GM19468 (cell line): ENCODE results near the gene SIRPG.
"Not testable (repeated sequence)": the region's sequence is repeated elsewhere in the genome, so short reads cannot be mapped to it uniquely, and the experiment has no call there.

Source experiments
- ATAC-seq: cut with Tn5 transposase; IDR thresholded peaks from one replicate; pipeline ENCODE4 v1.9.1; 2021; ENCODE audit warnings: mild to moderate bottlenecking, moderate library complexity, moderate number of reproducible peaks; ENCODE audit not compliant: unreplicated experiment; ENCODE audit errors: extremely low read depth

The SIRPG gene

GRCh38 chr20:1657556-1658334 is at the start of gene SIRPG:
SIRPG (minus strand) TSS chr20:1657779; CDS start chr20:1657714, 65 bp downstream.
- ATAC-seq, result no peak

- not testable (repeated sequence) for ATAC-seq
Observed at GRCh38 chr20:1706887-1707286, 49.3 kb upstream of the SIRPG start.

DNA sequence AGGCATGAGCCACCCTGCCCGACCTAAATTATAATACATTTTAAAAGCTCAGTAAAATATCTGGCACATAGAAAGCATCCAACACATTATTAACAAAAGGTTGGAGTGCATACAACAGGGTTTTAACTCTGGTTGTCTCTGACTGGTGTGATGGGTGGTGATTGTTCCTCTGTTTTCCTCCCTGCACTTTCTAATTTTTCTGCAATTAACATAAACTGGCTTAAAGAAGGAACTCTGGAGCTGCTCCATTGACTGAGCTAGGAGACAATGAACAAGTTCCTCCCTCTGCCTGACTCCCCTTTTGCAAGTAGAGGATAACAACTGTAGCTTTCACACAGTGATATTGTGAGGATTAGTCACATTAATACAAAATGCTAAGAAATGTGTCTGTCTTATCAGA is 48.5 kb upstream of the SIRPG start:
- ATAC-seq, result no peak

GRCh38 chr20:1702855-1703254 is 45.3 kb upstream of the SIRPG start:
- no peak for ATAC-seq

DNA sequence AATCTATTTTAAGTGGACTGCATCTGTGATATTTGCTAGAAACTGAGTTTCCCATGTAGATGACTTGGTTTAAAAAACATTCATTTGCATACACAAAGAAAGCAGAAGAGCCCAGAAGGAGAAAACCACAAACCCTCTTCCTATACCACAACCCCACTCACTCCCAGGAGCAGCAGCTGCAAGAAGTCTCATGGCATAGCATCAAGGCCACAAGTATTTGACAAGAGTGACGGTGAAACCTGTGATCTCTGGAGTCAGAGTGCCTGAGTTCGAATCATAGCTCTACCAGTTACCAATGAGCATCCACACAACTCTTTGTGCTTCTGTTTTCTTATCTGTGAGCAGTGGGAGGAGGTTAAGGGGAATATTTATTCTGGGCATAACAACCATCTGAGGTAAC is 44.7 kb upstream of the SIRPG start:
- no peak for ATAC-seq

GRCh38 chr20:1700990-1701389 is 43.4 kb upstream of the SIRPG start:
- no peak for ATAC-seq

DNA sequence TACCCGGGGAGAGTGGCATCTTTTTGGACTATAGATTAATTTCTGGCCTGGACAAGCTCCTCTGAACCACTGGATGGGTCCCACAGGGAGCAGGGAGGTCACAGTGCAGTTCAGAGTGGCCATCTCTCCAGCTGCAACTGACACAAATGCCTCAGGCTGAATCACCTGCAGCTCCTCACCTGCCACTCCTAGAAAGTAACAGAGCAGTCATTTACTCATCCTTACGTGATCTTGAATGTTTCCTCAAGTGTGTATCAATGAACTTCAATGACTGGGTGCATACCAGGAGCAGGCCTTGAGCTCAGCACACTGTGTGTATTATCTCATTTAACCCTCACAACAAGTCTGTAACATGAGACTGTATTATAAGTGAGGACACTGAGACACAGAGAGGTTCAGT is 40.0 kb upstream of the SIRPG start:
- ATAC-seq, result no peak

- no peak for ATAC-seq
Observed at GRCh38 chr20:1696521-1697209, 39.1 kb upstream of the SIRPG start.

- ATAC-seq, result no peak
Observed at GRCh38 chr20:1694672-1695071, 37.1 kb upstream of the SIRPG start.

GRCh38 chr20:1693427-1693826 is 35.8 kb upstream of the SIRPG start:
- no peak for ATAC-seq

- ATAC-seq, result no peak
Observed at GRCh38 chr20:1689721-1690120, 32.1 kb upstream of the SIRPG start.

DNA sequence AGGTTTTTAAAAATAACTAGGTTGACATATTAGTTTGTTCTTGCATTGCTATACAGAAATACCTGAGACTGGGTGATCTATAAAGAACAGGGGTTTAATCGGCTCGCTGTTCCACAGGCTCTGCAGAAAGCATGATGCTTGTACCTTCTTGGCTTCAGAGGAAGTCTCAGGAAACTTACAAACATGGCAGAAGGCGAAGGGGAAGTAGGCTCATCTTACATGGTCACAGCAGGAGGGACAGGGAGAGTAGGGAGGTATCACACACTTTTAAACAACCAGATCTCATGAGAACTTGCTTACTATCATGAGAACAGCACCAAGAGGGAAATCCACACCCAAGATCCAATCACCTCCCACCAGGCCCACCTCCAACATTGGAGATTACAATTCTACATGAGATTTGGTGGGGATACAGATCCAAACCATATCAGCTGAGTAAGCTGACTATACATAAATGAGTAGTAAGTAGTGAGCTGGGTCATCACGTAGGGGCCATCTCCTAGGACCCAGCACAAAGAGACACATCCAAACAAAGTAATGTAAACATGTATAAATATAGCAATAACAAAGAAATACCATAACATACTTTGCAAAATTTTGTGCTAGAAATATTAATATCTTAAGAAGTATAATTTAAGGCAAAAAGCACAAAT is 31.4 kb upstream of the SIRPG start:
- ATAC-seq, result no peak

DNA sequence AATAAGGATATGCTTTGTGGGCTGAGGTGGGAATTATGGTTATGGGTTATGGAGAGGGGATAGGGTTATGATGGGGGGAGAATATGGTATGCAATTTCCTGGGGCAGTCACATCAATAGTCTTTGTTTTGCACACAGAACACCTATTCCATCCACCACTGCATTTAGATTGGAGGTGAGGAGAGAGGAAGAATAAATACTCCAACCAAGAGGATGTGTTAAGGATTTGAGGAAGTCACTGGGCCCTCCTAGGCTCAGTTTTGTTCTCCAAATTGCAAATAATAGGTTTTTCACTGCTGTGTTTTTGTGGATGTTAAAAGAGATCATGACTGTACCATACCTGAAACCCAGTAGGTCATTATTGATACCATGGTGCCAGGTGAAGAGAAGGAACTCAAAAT is 29.5 kb upstream of the SIRPG start:
- ATAC-seq, result no peak

- no peak for ATAC-seq
Observed at GRCh38 chr20:1686151-1686748, 28.7 kb upstream of the SIRPG start.

DNA sequence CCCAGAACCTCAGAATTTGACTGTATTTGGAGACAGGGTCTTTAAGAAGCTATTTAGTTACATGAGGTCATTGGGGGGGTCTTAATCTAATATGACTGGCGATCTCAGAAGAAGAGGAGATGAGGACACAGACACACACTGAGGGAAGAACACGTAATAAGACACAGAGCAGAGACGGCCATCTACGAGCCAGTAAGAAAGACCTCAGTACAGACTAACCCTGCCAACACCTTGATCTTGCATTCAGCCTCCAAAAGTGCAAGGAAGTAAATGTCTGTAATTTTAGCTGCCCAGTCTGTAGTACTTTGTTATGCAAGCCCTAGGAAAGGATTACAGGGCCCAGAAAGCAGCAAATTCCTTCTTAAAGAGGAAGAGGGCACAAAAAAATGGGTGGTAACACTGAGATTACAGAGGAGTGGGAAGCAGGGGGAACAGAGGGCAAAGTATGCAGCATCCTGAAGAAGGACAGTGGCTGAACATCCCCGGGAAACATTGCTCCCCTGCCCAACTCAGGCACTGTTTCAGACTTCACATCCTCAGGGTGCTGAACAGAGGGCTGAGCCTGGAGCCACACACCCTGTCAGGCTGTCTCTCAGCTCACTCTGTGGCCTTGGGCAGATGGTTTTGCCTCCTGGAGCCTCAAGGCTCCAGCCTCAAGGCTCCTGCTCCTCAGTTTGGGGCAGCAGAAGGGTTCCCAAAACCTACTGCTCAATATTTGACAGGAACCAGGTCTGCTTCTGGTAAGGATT is 27.9 kb upstream of the SIRPG start:
- no peak for ATAC-seq

DNA sequence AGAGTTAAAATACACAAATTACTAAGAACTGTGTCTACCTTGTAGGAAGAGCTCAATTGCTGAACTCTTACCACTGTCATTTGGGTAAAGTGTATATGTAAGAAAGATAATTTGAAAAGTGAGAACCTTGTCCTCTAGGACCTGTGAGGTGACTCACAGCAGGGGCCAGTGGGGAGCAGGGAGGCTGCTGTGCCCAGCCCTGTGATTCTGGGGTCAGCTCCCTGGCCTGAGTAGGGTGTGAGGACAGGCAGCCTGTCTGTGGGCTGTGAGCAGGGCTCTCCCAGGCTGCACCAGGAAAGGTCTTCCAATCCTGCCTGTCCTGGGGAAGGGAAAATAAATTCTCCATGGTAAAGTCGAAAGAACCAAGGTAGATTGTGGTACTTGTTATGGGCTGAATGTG is 27.3 kb upstream of the SIRPG start:
- ATAC-seq, result no peak

GRCh38 chr20:1676650-1677049 is 19.1 kb upstream of the SIRPG start:
- no peak for ATAC-seq

GRCh38 chr20:1674990-1675780 is 17.6 kb upstream of the SIRPG start:
- ATAC-seq, result no peak

- no peak for ATAC-seq
Observed at GRCh38 chr20:1674361-1674760, 16.8 kb upstream of the SIRPG start.
